ENCODE data around the gene PIK3R5. TPM values are rescaled to one million over a fixed set of nuclear protein-coding genes. Genes with fewer than 3 reads are reported as not detected.

PIK3R5 gene
- total and polyA plus RNA-seq, 8 donors: 0.69 to 6.8 (median 1.7) TPM

- ATAC-seq: no peak
- Histone ChIP-seq H3K4me3 (no peak overlapping the region), H3K9me3 (no peaks in the 10 kb centered on the region), H3K36me3 (no peaks in the 10 kb centered on the region), H3K27me3 (no peaks in the 10 kb centered on the region), H3K4me1 (no peaks in the 10 kb centered on the region), H3K27ac (no peak overlapping the region)
- no peak for TF ChIP-seq CTCF (IDR thresholded peaks at IDR 0.05)
- FAIRE-seq: no peak
- intact Hi-C loops (cut with DNase I): no loop called here
- no peak for DNase-seq
- 56 to 82% methylated on average over 4 of the region's 4 CpGs for WGBS, 2 donors
These were observed 14.3 kb downstream of the PIK3R5 start for GRCh38 chr17:8951206-8951605.

DNA sequence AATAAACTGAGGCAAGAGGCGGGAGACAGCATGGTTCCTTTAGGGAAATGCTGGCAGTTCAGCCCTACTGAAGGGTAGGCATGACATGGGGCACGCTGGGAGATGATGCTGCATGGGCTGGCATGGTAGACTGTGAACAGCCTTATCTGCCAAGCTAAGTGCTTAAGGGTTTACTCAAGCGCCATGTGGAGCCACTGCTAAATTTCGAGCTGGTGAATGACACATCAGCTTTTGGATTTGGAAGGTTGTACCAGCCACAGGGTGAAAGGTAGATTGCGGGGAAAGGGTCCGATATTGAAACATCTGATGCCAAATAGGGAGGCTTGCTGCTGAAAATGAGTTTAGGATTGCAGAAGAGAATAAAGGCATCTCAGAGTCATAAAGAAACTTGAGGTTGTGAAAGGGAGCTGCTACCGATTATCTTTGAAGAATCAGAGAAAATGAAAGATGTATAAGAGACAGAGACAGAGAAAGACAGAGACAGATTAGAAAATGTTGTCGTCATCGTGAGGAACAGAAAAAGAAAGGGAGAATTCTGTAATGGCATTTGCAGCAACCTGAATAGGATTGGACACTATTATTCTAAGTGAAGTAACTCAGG, 16.3 kb downstream of the PIK3R5 start:
- Histone ChIP-seq H3K36me3 (no peaks in the 10 kb centered on the region), H3K4me1 (no peaks in the 10 kb centered on the region), H3K4me3 (no peak overlapping the region), H3K9me3 (no peaks in the 10 kb centered on the region), H3K27me3 (no peaks in the 10 kb centered on the region), H3K27ac (no peak overlapping the region)
- TF ChIP-seq CTCF (IDR thresholded peaks at IDR 0.05): no peak
- FAIRE-seq (no peak), ATAC-seq (no peak), DNase-seq (no peak)
- WGBS, 2 donors: 63 to 73% methylated on average over 9 of the region's 9 CpGs
- intact Hi-C loops (cut with DNase I): no loop called here

DNA sequence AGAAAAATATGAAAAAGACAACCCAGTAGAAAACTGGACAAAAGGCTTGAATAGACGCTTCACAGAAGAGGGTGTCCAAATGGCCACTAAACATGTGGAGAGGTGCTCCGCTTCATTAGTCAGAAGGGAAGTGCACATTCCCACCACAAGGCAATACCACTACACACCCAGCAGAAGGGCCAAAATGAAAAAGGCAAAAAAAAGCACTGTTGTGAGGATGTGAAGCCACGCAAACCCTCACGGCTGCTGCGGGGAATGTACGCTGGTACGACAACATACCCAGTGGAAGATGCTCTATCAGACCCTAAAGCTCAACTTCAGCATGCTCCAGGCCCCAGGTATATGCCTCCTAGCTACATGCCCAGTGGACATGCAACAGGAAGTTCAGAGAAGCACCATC, 17.0 kb downstream of the PIK3R5 start:
- FAIRE-seq (no peak), DNase-seq (no peak), ATAC-seq (no peak)
- H3K4me1 ChIP-seq: no peaks in the 10 kb centered on the region
- H3K27me3 ChIP-seq: no peaks in the 10 kb centered on the region
- no peaks in the 10 kb centered on the region for H3K36me3 ChIP-seq
- no peak overlapping the region for H3K27ac ChIP-seq
- intact Hi-C loops (cut with DNase I): no loop called here
- H3K4me3 ChIP-seq: no peak overlapping the region
- TF ChIP-seq CTCF (IDR thresholded peaks at IDR 0.05): no peak
- WGBS, 2 donors: 87 to 90% methylated on average over 7 of the region's 7 CpGs
- no peaks in the 10 kb centered on the region for H3K9me3 ChIP-seq

GRCh38 chr17:8947201-8947600, 18.3 kb downstream of the PIK3R5 start:
- no peak for FAIRE-seq
- no peak overlapping the region for H3K27ac ChIP-seq

More at GRCh38 chr17:8947201-8947600, 18.3 kb downstream of the PIK3R5 start:
- Histone ChIP-seq H3K27me3 (no peaks in the 10 kb centered on the region), H3K36me3 (no peaks in the 10 kb centered on the region), H3K4me3 (no peak overlapping the region), H3K4me1 (no peaks in the 10 kb centered on the region), H3K9me3 (no peaks in the 10 kb centered on the region)
- intact Hi-C loops (cut with DNase I): no loop called here
- DNase-seq (no peak), ATAC-seq (no peak)
- 77 to 85% methylated on average over 7 of the region's 7 CpGs for WGBS, 2 donors
- TF ChIP-seq CTCF (IDR thresholded peaks at IDR 0.05): no peak

Data from pancreas (tissue), 10 donors.